ENCODE data around the gene ARHGDIB. TPM values are rescaled to one million over a fixed set of nuclear protein-coding genes. Genes with fewer than 3 reads are reported as not detected.

The ARHGDIB gene
- total and polyA plus RNA-seq, 7 donors = 23.9 to 44.0 (median 32.4) TPM

GRCh38 chr12:14904854-14905253 is 56.5 kb downstream of the ARHGDIB start:
- Histone ChIP-seq H3K9me3 (no peaks in the 10 kb centered on the region), H3K27me3 (ENCODE audit: insufficient read depth in 3 of 3, low read length in 2 of 3) (no peaks in the 10 kb centered on the region), H3K4me1 (no peaks in the 10 kb centered on the region), H3K36me3 (ENCODE audit: insufficient read depth in 1 of 2, low read depth in 1 of 2) (no peaks in the 10 kb centered on the region), H3K27ac (no peak overlapping the region), H3K4me3 (no peak overlapping the region)
- intact Hi-C loops (cut with DNase I) = loop anchor here in 1 of 2 donors (5.0 kb wide), 1 partner anchor 33 kb away; no protein-coding TSS in a partner anchor
- DNase-seq (no peak), ATAC-seq (no peak)
- no peak for TF ChIP-seq CTCF (IDR thresholded peaks at IDR 0.05)
- 59 to 73% (median 64%) methylated on average over 8 of the region's 8 CpGs for WGBS, 3 donors

GRCh38 chr12:14903386-14904098 is 57.9 kb downstream of the ARHGDIB start:
- H3K36me3 ChIP-seq (ENCODE audit: insufficient read depth in 1 of 2, low read depth in 1 of 2) = no peaks in the 10 kb centered on the region
- WGBS, 3 donors = 92 to 97% (median 97%) methylated on average over 5 of the region's 5 CpGs
- TF ChIP-seq CTCF (IDR thresholded peaks at IDR 0.05) = no peak
- no peak overlapping the region for H3K4me3 ChIP-seq
- H3K27ac ChIP-seq = no peak overlapping the region
- intact Hi-C loops (cut with DNase I) = no loop called here
- H3K27me3 ChIP-seq (ENCODE audit: insufficient read depth in 3 of 3, low read length in 2 of 3) = no peaks in the 10 kb centered on the region
- ATAC-seq = no peak
- no peak for DNase-seq
- no peaks in the 10 kb centered on the region for H3K4me1 ChIP-seq
- H3K9me3 ChIP-seq = no peaks in the 10 kb centered on the region

GRCh38 chr12:14902465-14902864 is 58.9 kb downstream of the ARHGDIB start:
- Histone ChIP-seq H3K4me1 (peaks cover 3% of the 10 kb centered on the region), H3K4me3 (no peak overlapping the region), H3K36me3 (ENCODE audit: insufficient read depth in 1 of 2, low read depth in 1 of 2) (no peaks in the 10 kb centered on the region), H3K9me3 (no peaks in the 10 kb centered on the region), H3K27me3 (ENCODE audit: insufficient read depth in 3 of 3, low read length in 2 of 3) (no peaks in the 10 kb centered on the region), H3K27ac (no peak overlapping the region)
- TF ChIP-seq CTCF (IDR thresholded peaks at IDR 0.05) = no peak
- WGBS, 3 donors = 61 to 86% (median 66%) methylated on average over 2 of the region's 2 CpGs
- intact Hi-C loops (cut with DNase I) = no loop called here
- DNase-seq (no peak), ATAC-seq (no peak)

- H3K27me3 ChIP-seq (ENCODE audit: insufficient read depth in 3 of 3, low read length in 2 of 3) = no peaks in the 10 kb centered on the region
- H3K36me3 ChIP-seq (ENCODE audit: insufficient read depth in 1 of 2, low read depth in 1 of 2) = no peaks in the 10 kb centered on the region
- H3K4me1 ChIP-seq = peaks cover 14% of the 10 kb centered on the region
- DNase-seq (no peak), ATAC-seq (peak in 1 of 4 donors; percentile 38)
- no peak overlapping the region for H3K27ac ChIP-seq
- intact Hi-C loops (cut with DNase I) = no loop called here
- 55 to 71% (median 61%) methylated on average over 1 of the region's 1 CpG for WGBS, 3 donors
- no peak for TF ChIP-seq CTCF (IDR thresholded peaks at IDR 0.05)
- H3K9me3 ChIP-seq = no peaks in the 10 kb centered on the region
- no peak overlapping the region for H3K4me3 ChIP-seq
Measured at GRCh38 chr12:14901228-14901562, 60.2 kb downstream of the ARHGDIB start.
